Measurements from ENCODE around the gene CYBRD1.
A peak's percentile ranks its signal among the peaks of the same experiment; 100 is the strongest.

The CYBRD1 gene

DNA sequence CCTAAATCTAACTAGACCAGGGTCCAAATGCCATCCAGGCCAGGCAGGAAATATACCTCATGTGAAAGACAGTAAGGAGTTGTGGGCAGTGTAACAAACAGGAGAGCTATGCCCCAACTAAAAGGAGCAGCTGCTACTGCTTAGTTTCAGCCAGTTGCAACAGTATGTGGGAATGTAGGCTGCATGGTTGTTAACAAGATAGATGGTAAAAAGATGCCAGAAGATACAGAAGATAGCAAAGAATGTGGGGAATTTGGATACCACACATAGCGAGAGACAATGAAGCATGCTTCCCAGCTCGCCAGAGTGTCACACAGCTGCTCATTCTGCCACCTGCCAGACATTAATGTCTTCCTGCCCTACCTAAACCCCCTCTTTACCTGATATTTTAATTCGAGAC, 39.4 kb upstream of the CYBRD1 start:
- TF ChIP-seq, protein P1, sequence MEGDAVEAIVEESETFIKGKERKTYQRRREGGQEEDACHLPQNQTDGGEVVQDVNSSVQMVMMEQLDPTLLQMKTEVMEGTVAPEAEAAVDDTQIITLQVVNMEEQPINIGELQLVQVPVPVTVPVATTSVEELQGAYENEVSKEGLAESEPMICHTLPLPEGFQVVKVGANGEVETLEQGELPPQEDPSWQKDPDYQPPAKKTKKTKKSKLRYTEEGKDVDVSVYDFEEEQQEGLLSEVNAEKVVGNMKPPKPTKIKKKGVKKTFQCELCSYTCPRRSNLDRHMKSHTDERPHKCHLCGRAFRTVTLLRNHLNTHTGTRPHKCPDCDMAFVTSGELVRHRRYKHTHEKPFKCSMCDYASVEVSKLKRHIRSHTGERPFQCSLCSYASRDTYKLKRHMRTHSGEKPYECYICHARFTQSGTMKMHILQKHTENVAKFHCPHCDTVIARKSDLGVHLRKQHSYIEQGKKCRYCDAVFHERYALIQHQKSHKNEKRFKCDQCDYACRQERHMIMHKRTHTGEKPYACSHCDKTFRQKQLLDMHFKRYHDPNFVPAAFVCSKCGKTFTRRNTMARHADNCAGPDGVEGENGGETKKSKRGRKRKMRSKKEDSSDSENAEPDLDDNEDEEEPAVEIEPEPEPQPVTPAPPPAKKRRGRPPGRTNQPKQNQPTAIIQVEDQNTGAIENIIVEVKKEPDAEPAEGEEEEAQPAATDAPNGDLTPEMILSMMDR (IDR thresholded peaks at IDR 0.05; ENCODE audit: low read depth, low read length) = no peak
- H3K4me3 ChIP-seq (replicated peaks in 1 of 2; ENCODE audit: low read depth in 2 of 2, low read length in 2 of 2) = no peak overlapping the region
- DNase-seq (ENCODE audit: low read depth in 2 of 2) = no peak

DNA sequence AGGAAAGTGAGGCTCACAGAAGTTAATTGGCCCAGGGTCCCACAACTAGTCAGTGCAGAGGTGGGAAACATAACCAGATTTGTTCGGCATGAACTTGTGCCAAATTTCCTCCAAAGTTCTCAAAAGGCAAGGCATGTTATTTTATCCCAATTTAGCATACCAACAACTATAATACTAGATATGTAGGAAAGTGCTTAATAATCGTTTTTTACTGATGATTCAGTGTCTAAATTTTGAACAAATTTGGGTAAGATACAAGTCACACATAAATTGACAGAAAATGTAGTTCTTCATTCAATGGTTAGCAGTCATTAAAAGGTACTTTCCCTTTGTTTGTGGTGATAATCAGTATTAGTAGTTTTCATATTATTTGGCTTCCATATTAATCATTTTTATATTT, 38.5 kb upstream of the CYBRD1 start:
- TF ChIP-seq, protein P1 (IDR thresholded peaks at IDR 0.05; ENCODE audit: low read depth, low read length) = no peak
- DNase-seq (ENCODE audit: low read depth in 2 of 2) = no peak
- no peak overlapping the region for H3K4me3 ChIP-seq (replicated peaks in 1 of 2; ENCODE audit: low read depth in 2 of 2, low read length in 2 of 2)

DNA sequence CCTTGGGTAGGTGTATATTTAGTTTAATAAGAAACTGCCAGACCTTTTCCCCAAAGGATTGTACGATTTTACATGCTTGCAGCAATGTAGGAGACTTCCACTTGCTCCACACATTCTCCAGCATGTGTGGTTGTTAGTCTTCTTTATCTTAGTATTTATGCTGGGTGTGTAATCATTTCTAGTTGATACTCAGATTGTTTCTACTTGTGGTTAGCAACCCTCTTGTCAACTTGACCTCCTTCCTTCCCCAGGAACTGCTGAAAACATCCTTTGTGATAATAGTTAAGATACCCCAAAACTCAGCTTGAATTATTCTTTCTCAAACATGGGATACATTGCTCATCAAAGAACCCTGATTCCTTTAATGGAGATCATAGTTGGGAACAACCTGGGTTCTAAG, 37.2 kb upstream of the CYBRD1 start:
- TF ChIP-seq, protein P1 (IDR thresholded peaks at IDR 0.05; ENCODE audit: low read depth, low read length) = no peak
- DNase-seq (ENCODE audit: low read depth in 2 of 2) = no peak
- H3K4me3 ChIP-seq (replicated peaks in 1 of 2; ENCODE audit: low read depth in 2 of 2, low read length in 2 of 2) = no peak overlapping the region

DNA sequence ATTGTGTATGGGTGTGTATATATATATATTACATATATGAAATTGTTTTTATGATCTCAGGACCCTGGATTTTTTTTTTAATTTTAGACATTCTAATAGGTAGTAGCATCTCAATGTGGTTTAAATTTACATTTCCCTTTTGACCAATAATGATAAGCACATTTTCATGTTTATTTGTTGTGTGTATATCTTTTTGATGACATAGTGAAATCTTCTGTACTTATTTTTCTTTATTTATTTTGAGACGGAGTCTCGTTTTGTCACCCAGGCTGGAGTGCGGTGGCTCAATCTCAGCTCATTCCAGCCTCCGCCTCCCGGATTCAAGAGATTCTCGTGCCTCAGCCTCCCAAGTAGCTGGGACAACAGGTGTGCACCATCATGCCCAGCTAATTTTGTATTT, 35.1 kb upstream of the CYBRD1 start:
- H3K4me3 ChIP-seq (replicated peaks in 1 of 2; ENCODE audit: low read depth in 2 of 2, low read length in 2 of 2) = no peak overlapping the region
- DNase-seq (ENCODE audit: low read depth in 2 of 2) = no peak
- TF ChIP-seq, protein P1 (IDR thresholded peaks at IDR 0.05; ENCODE audit: low read depth, low read length) = no peak

DNA sequence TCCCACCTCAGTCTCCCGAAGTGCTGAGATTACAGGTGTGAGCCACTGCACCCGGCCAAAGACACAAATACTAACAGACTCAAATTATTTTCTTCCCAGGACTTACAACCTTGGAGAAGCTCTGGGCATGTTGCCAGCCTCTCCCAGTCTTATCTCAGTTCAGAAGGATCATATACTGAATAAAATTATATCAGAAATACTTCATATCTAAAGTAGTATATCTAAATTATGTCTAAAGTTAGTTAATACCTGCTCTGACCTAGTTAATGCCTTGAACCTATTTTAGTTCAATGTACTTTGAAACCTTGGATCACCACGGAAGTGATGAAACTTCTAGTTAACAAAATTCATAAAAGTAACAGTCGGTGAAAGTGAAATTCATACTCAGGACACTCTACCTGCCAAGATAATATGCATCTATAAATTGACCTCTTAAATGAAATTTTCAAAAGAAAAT, 34.4 kb upstream of the CYBRD1 start:
- no peak overlapping the region for H3K4me3 ChIP-seq (replicated peaks in 1 of 2; ENCODE audit: low read depth in 2 of 2, low read length in 2 of 2)
- TF ChIP-seq, protein P1 (IDR thresholded peaks at IDR 0.05; ENCODE audit: low read depth, low read length) = no peak
- peak in 1 of 2 donors; percentile 6 for DNase-seq (ENCODE audit: low read depth in 2 of 2)

DNA sequence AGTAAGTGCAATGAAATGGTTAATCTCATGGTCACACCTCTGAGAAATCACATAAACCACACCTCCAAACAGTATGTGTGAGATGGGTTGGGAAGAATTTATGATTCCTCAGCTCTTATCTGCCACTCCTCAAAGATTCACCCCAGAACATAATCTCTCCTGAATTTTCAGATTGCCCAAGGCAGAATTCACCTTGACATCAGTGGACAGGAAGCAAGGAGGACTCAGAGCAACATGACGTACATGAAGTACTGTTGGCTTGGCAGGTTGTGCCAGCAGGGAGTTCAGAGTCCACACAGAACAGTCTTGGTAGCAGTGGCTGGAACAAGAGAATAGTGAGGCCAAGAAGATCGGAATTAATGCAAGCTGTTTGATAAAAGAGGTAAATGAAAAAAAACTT, 31.7 kb upstream of the CYBRD1 start:
- TF ChIP-seq, protein P1 (IDR thresholded peaks at IDR 0.05; ENCODE audit: low read depth, low read length) = no peak
- H3K4me3 ChIP-seq (replicated peaks in 1 of 2; ENCODE audit: low read depth in 2 of 2, low read length in 2 of 2) = no peak overlapping the region
- DNase-seq (ENCODE audit: low read depth in 2 of 2) = no peak

DNA sequence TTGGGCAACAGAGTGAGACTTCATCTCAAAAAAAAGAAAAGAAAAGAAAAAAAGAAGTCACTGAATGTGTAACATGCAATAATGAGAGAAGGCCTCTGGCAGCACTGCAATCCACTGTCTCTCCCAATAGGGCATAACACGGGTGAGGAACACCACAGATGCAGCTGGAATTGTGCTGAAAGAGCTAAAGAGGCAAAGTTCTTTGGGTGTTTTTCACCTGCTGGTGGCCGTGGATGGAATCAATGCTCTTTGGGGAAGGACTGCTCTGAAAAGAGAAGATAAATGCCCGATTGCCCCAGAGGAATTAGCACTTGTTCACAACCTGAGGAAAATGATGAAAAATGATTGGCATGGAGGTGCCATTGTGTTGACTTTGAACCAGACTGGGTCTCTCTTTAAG, 31.0 kb upstream of the CYBRD1 start:
- TF ChIP-seq, protein P1 (IDR thresholded peaks at IDR 0.05; ENCODE audit: low read depth, low read length) = no peak
- H3K4me3 ChIP-seq (replicated peaks in 1 of 2; ENCODE audit: low read depth in 2 of 2, low read length in 2 of 2) = no peak overlapping the region
- peak in 1 of 2 donors; percentile 23 for DNase-seq (ENCODE audit: low read depth in 2 of 2)
